ENCODE data around the gene SYT6. TPM values are rescaled to one million over a fixed set of nuclear protein-coding genes. Genes with fewer than 3 reads are reported as not detected.

Gene SYT6
- total and polyA plus RNA-seq, 3 donors from 2014 or later, result 0.43 to 0.78 (median 0.71) TPM

DNA sequence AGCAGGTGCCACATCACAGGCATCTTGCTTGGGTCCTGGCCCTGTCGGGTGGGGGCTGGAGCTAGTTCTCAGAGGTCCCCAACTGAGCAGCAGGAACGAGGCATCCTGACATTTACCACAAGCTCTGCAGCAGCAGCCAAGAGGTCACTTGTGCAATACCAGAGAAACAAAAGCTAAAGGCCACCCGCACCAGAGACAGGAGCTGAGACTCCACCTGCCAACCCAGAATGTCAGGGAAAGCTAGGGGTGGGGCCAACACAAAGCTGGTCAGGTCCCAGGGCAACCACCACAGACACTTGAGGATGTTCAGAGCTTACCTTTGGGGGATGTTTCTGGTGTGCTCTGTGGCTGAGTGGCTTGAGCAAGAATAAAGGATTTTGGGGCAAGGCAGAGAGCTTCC is 13.6 kb upstream of the SYT6 start:
- Histone ChIP-seq H3K9me3 (no peaks in the 10 kb centered on the region), H3K36me3 (ENCODE audit: low read depth, missing control alignments) (no peaks in the 10 kb centered on the region), H3K27me3 (no peaks in the 10 kb centered on the region), H3K27ac (no peak overlapping the region), H3K4me3 (no peak overlapping the region), H3K4me1 (no peaks in the 10 kb centered on the region)
- intact Hi-C loops (cut with DNase I; ENCODE audit: low total_unique reads), result no loop called here
- TF ChIP-seq, protein P1, sequence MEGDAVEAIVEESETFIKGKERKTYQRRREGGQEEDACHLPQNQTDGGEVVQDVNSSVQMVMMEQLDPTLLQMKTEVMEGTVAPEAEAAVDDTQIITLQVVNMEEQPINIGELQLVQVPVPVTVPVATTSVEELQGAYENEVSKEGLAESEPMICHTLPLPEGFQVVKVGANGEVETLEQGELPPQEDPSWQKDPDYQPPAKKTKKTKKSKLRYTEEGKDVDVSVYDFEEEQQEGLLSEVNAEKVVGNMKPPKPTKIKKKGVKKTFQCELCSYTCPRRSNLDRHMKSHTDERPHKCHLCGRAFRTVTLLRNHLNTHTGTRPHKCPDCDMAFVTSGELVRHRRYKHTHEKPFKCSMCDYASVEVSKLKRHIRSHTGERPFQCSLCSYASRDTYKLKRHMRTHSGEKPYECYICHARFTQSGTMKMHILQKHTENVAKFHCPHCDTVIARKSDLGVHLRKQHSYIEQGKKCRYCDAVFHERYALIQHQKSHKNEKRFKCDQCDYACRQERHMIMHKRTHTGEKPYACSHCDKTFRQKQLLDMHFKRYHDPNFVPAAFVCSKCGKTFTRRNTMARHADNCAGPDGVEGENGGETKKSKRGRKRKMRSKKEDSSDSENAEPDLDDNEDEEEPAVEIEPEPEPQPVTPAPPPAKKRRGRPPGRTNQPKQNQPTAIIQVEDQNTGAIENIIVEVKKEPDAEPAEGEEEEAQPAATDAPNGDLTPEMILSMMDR (IDR thresholded peaks at IDR 0.05), result no peak
- TF ChIP-seq POLR2A (IDR thresholded peaks at IDR 0.05), result no peak
- DNase-seq, result no peak
- WGBS, 2 donors, result 74 to 97% methylated on average over 3 of the region's 3 CpGs

GRCh38 chr1:114164840-114165543 is 11.3 kb upstream of the SYT6 start:
- no peak for DNase-seq
- intact Hi-C loops (cut with DNase I; ENCODE audit: low total_unique reads), result no loop called here
- WGBS, 2 donors, result 90 to 91% methylated on average over 3 of the region's 3 CpGs
- TF ChIP-seq, protein P1 (IDR thresholded peaks at IDR 0.05), result no peak
- no peak for TF ChIP-seq POLR2A (IDR thresholded peaks at IDR 0.05)
- no peaks in the 10 kb centered on the region for H3K27me3 ChIP-seq
- H3K4me3 ChIP-seq, result no peak overlapping the region
- H3K36me3 ChIP-seq (ENCODE audit: low read depth, missing control alignments), result no peaks in the 10 kb centered on the region
- no peaks in the 10 kb centered on the region for H3K9me3 ChIP-seq
- H3K27ac ChIP-seq, result no peak overlapping the region
- no peaks in the 10 kb centered on the region for H3K4me1 ChIP-seq

GRCh38 chr1:114159941-114160340 is 6.3 kb upstream of the SYT6 start:
- Histone ChIP-seq H3K36me3 (ENCODE audit: low read depth, missing control alignments) (no peaks in the 10 kb centered on the region), H3K27ac (no peak overlapping the region), H3K27me3 (no peaks in the 10 kb centered on the region), H3K4me1 (no peaks in the 10 kb centered on the region), H3K4me3 (no peak overlapping the region), H3K9me3 (no peaks in the 10 kb centered on the region)
- WGBS, 2 donors, result 92 to 100% methylated on average over 2 of the region's 2 CpGs
- no peak for DNase-seq
- TF ChIP-seq, protein P1 (IDR thresholded peaks at IDR 0.05), result no peak
- no peak for TF ChIP-seq POLR2A (IDR thresholded peaks at IDR 0.05)
- intact Hi-C loops (cut with DNase I; ENCODE audit: low total_unique reads), result no loop called here

GRCh38 chr1:114157275-114157660 is 3.6 kb upstream of the SYT6 start:
- H3K27ac ChIP-seq, result no peak overlapping the region
- TF ChIP-seq POLR2A (IDR thresholded peaks at IDR 0.05), result no peak
- TF ChIP-seq, protein P1 (IDR thresholded peaks at IDR 0.05), result no peak
- no peak overlapping the region for H3K4me3 ChIP-seq
- no peaks in the 10 kb centered on the region for H3K36me3 ChIP-seq (ENCODE audit: low read depth, missing control alignments)
- no peaks in the 10 kb centered on the region for H3K27me3 ChIP-seq
- no peaks in the 10 kb centered on the region for H3K9me3 ChIP-seq
- no peak for DNase-seq
- intact Hi-C loops (cut with DNase I; ENCODE audit: low total_unique reads), result no loop called here
- peaks cover 14% of the 10 kb centered on the region for H3K4me1 ChIP-seq
- 77 to 88% methylated on average over 6 of the region's 6 CpGs for WGBS, 2 donors

Measured in testis (tissue), 3 donors.